HCT116 (cell line): Measurements from ENCODE around the gene SH3YL1. TPM values are rescaled to one million over a fixed set of nuclear protein-coding genes. Genes with fewer than 3 reads are reported as not detected.

Experiments
- ATAC-seq: fragments of 200-7000 bp; cut with Tn5 transposase; 2 replicates; pipeline ENCODE4 v1.9.1; 2020; ENCODE audit warnings: mild to moderate bottlenecking, moderate library complexity
- BruUV-seq: library from RNA; stranded (reverse); fragments of 400-500 nt; replicated peaks from 2 replicates; lab custom pipeline; 2021; lab: Mats Ljungman, UMichigan
- CTCF ChIA-PET: fragments of 300-600 bp; sonication (Branson Sonifier 250); formaldehyde crosslinking; loops from one replicate; lab custom pipeline; 2021; ENCODE audit warnings: antibody characterized with exemption; lab: Charles Lee
- POLR2A ChIA-PET: fragments of 300-600, 350-600 bp; sonication (Branson Sonifier 250); formaldehyde crosslinking; loops from one replicate; lab custom pipeline; 2021; ENCODE audit warnings: antibody characterized with exemption; lab: Charles Lee
- RAD21 ChIA-PET, 2 experiments: fragments of 300-600 bp; sonication (Branson Sonifier 250); formaldehyde crosslinking; loops; one replicate each; lab custom pipeline; 2023; ENCODE audit warnings: low total read pairs in 2 of 2; ENCODE audit not compliant: uncharacterized antibody in 2 of 2, unreplicated experiment in 2 of 2, low non-redundant PET in 1 of 2; lab: Charles Lee
- DNase-seq: peaks from one replicate; pipeline ENCODE4 v3.0.0-alpha.2; 2010; ENCODE audit warnings: low read depth, low spot score
- H2AFZ ChIP-seq: fragments of 200-600 bp; shearing (Covaris generic), sonication (generic); 2 replicates; pipeline ENCODE4 v1.6.1; 2017; ENCODE audit warnings: low read depth, mixed run types, mixed read lengths, antibody characterized with exemption, low read length; ENCODE audit not compliant: poor library complexity, severe bottlenecking
- H3K27ac ChIP-seq: 2 replicates; pipeline ENCODE4 v1.5.1; 2012; ENCODE audit warnings: low read depth, low read length
- H3K27me3 ChIP-seq: fragments of 200-600 bp; sonication (generic); 2 replicates; pipeline ENCODE4 v1.6.1; 2016; ENCODE audit warnings: mixed run types, low read length, mixed read lengths; ENCODE audit not compliant: insufficient read depth
- H3K36me3 ChIP-seq, 2 experiments: fragments of 200-500 bp in 1 of 2; fragments of 200-600 bp in 1 of 2; sonication (Bioruptor generic) in 1 of 2; sonication (generic) in 1 of 2; 2 replicates each; pipeline versions ENCODE4 v1.5.1 to v1.6.1; 2014 to 2016; ENCODE audit warnings: low read length in 2 of 2, inconsistent platforms in 1 of 2, mixed read lengths in 1 of 2, mixed run types in 1 of 2; ENCODE audit not compliant: insufficient read depth in 2 of 2, control insufficient read depth in 1 of 2
- H3K4me1 ChIP-seq, 2 experiments: fragments of 200-600 bp in 1 of 2; sonication (generic) in 1 of 2; 2 replicates each; pipeline versions ENCODE4 v1.5.1 to v1.6.1; 2012 to 2017; ENCODE audit warnings: low read length in 2 of 2, inconsistent platforms in 1 of 2, mild to moderate bottlenecking in 1 of 2, mixed read lengths in 1 of 2, mixed run types in 1 of 2, moderate library complexity in 1 of 2; ENCODE audit not compliant: insufficient read depth in 2 of 2, control insufficient read depth in 1 of 2
- H3K4me2 ChIP-seq: fragments of 200-600 bp; sonication (generic); 2 replicates; pipeline ENCODE4 v1.6.1; 2017; ENCODE audit warnings: mixed run types, low read length, mixed read lengths
- H3K4me3 ChIP-seq, 2 experiments: fragments of 200-600 bp in 1 of 2; sonication (generic) in 1 of 2; replicated peaks in 1 of 2; 2 replicates each; pipeline ENCODE4 v1.5.1; 2011 to 2016; ENCODE audit warnings: low read length in 2 of 2, control low read depth in 1 of 2, low read depth in 1 of 2, mild to moderate bottlenecking in 1 of 2, mixed read lengths in 1 of 2, mixed run types in 1 of 2
- H3K79me2 ChIP-seq: fragments of 200-600 bp; sonication (generic); 2 replicates; pipeline ENCODE4 v1.6.1; 2017; ENCODE audit warnings: mild to moderate bottlenecking, mixed run types, low read length, moderate library complexity, mixed read lengths; ENCODE audit not compliant: insufficient read depth
- H3K9ac ChIP-seq: fragments of 200-600 bp; sonication (generic); 2 replicates; pipeline ENCODE4 v1.6.1; 2016; ENCODE audit warnings: low read length, mixed read lengths
- H3K9me2 ChIP-seq: fragments of 200-600 bp; sonication (generic), shearing (Covaris generic); 2 replicates; pipeline ENCODE4 v1.6.1; 2017; ENCODE audit warnings: mixed run types, mild to moderate bottlenecking, moderate library complexity; ENCODE audit not compliant: insufficient read depth
- H3K9me3 ChIP-seq, 2 experiments: fragments of 200-500 bp in 1 of 2; fragments of 200-600 bp in 1 of 2; sonication (Bioruptor generic) in 1 of 2; sonication (generic) in 1 of 2; 2 replicates each; pipeline ENCODE4 v1.6.1; 2014 to 2017; ENCODE audit warnings: low read length in 2 of 2, mixed read lengths in 2 of 2, inconsistent platforms in 1 of 2, low read depth in 1 of 2, mild to moderate bottlenecking in 1 of 2, mixed run types in 1 of 2, moderate library complexity in 1 of 2; ENCODE audit not compliant: control insufficient read depth in 1 of 2, insufficient read depth in 1 of 2
- H4K20me1 ChIP-seq: fragments of 200-600 bp; sonication (generic), shearing (Covaris generic); 2 replicates; pipeline ENCODE4 v1.6.1; 2017; ENCODE audit warnings: mixed run types, mild to moderate bottlenecking, moderate library complexity; ENCODE audit not compliant: insufficient read depth
- CBX3 ChIP-seq: IDR thresholded peaks from 2 replicates; pipeline ENCODE4 v1.6.1; 2012; ENCODE audit warnings: low read depth
- CEBPB ChIP-seq: IDR thresholded peaks from 2 replicates; pipeline ENCODE4 v1.6.1; 2012; ENCODE audit warnings: low read depth
- EGR1 ChIP-seq: IDR thresholded peaks from 2 replicates; pipeline ENCODE4 v1.6.1; 2012; ENCODE audit warnings: low read depth
- ELF1 ChIP-seq: IDR thresholded peaks from 2 replicates; pipeline ENCODE4 v1.6.1; 2012; ENCODE audit warnings: low read depth, borderline replicate concordance
- EZH2 ChIP-seq: fragments of 200-600 bp; sonication (generic); IDR thresholded peaks from 2 replicates; pipeline ENCODE4 v1.6.1; 2017; ENCODE audit warnings: antibody characterized with exemption, mixed run types
- EZH2phosphoT487 ChIP-seq: fragments of 200-600 bp; IDR thresholded peaks from 2 replicates; pipeline ENCODE4 v1.6.1; 2018; ENCODE audit warnings: antibody characterized with exemption, borderline replicate concordance
- FOSL1 ChIP-seq: IDR thresholded peaks from 2 replicates; pipeline ENCODE4 v1.6.1; 2012; ENCODE audit warnings: low read depth
- JUND ChIP-seq: IDR thresholded peaks from 2 replicates; pipeline ENCODE4 v1.6.1; 2012
- POLR2A ChIP-seq: IDR thresholded peaks from 2 replicates; pipeline ENCODE4 v1.7.0; 2011; ENCODE audit warnings: borderline replicate concordance; ENCODE audit not compliant: insufficient read depth, insufficient read length; ENCODE audit errors: extremely low read depth
- SP1 ChIP-seq: IDR thresholded peaks from 2 replicates; pipeline ENCODE4 v1.6.1; 2012; ENCODE audit warnings: low read depth
- TCF7L2 ChIP-seq: IDR thresholded peaks from 2 replicates; pipeline ENCODE4 v1.7.0; 2011; ENCODE audit warnings: borderline replicate concordance, inconsistent platforms; ENCODE audit not compliant: insufficient read depth, insufficient read length; ENCODE audit errors: extremely low read depth
- YY1 ChIP-seq: IDR thresholded peaks from 2 replicates; pipeline ENCODE4 v1.6.1; 2011; ENCODE audit warnings: low read length, low read depth, moderate library complexity, mild to moderate bottlenecking; ENCODE audit not compliant: insufficient replicate concordance; ENCODE audit errors: extremely low read depth
- ZFX ChIP-seq: fragments of 450-650 bp; IDR thresholded peaks from 2 replicates; pipeline ENCODE4 v1.6.1; 2017
- ZNF274 ChIP-seq: fragments of 200-500 bp; sonication (Bioruptor generic); IDR thresholded peaks from 2 replicates; pipeline ENCODE4 v1.6.1; 2014; ENCODE audit warnings: mild to moderate bottlenecking, low read depth, low read length, inconsistent platforms
- intact Hi-C: fragments of 100-400 bp; cut with micrococcal nuclease; formaldehyde crosslinking; loops from 2 replicates; pipeline ENCODE4 v1.10.0; 2022
- total RNA-seq: library from RNA; stranded (reverse); gene quantifications from one replicate; pipeline ENCODE4 v1.2.1, GENCODE V29; 2021; ENCODE audit not compliant: unreplicated experiment
- TF ChIP-seq, protein P1 (sequence below): IDR thresholded peaks from 2 replicates; pipeline ENCODE4 v1.6.1; 2011; ENCODE audit warnings: mild to moderate bottlenecking, low read length, moderate library complexity; ENCODE audit not compliant: insufficient replicate concordance; ENCODE audit errors: extremely low read depth
- TF ChIP-seq, protein P2 (sequence below): IDR thresholded peaks from 2 replicates; pipeline ENCODE4 v1.6.1; 2012; ENCODE audit warnings: low read depth

The SH3YL1 gene
- total RNA-seq, 1 experiment from 2014 or later, result 32.8 TPM

DNA sequence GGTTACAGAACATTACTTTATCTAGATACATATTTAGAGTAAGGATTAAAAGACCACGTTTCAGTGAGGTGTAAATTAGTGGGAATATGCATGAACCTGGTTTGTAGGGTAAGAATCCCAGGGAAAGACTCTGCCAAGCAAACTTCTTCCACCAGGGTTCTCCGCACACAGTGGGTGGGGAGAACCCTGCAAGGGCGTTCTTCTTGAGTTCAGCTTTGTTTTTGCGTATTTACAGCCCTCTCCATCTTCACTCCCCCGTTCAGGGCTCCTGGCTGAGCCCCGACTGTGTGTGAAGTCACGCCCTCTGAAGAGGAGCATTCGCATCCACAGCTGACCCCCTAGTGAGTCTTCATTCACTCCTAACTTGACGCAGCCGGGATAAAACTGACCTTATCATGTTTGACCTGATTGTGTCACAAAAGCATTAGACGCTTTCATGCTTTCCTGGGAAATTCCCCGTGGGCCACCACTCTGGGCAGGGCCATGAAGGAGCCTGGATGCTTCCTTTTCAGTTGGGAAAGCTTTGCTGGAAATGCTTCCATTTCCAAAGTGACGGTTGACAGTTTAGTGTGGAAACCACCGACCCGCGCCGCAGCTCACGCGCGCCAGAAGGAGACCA is 23.1 kb upstream of the SH3YL1 start:
- Histone ChIP-seq H3K9me2 (no peaks in the 10 kb centered on the region), H3K9ac (no peak overlapping the region), H3K27me3 (no peaks in the 10 kb centered on the region), H3K4me3 (no peak overlapping the region), H3K36me3 (peaks cover 3 to 6% of the 10 kb centered on the region in 2 experiments; a peak in 1 of 4 replicates), H3K79me2 (0 out of 2 replicates have a peak, but pooled peaks cover 3% of the 10 kb centered on the region), H2AFZ (no peak overlapping the region)
- POLR2A ChIA-PET, result no interaction called here
- RAD21 ChIA-PET, result no interaction called here
- ATAC-seq, result no peak
- TF ChIP-seq, protein P1, sequence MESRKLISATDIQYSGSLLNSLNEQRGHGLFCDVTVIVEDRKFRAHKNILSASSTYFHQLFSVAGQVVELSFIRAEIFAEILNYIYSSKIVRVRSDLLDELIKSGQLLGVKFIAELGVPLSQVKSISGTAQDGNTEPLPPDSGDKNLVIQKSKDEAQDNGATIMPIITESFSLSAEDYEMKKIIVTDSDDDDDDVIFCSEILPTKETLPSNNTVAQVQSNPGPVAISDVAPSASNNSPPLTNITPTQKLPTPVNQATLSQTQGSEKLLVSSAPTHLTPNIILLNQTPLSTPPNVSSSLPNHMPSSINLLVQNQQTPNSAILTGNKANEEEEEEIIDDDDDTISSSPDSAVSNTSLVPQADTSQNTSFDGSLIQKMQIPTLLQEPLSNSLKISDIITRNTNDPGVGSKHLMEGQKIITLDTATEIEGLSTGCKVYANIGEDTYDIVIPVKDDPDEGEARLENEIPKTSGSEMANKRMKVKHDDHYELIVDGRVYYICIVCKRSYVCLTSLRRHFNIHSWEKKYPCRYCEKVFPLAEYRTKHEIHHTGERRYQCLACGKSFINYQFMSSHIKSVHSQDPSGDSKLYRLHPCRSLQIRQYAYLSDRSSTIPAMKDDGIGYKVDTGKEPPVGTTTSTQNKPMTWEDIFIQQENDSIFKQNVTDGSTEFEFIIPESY, result no peak
- no peak for TF ChIP-seq EGR1
- TF ChIP-seq ZFX, result no peak
- TF ChIP-seq, all 23 proteins: peak for 0
- intact Hi-C loops, result no loop called here
- Histone ChIP-seq H3K4me1 (no peaks in the 10 kb centered on the region), H4K20me1 (no peaks in the 10 kb centered on the region), H3K4me2 (no peak overlapping the region), H3K9me3 (no peaks in the 10 kb centered on the region), H3K27ac (no peak overlapping the region)
- BruUV-seq, result no TSS peak
- no peak for DNase-seq
- CTCF ChIA-PET, result no interaction called here

DNA sequence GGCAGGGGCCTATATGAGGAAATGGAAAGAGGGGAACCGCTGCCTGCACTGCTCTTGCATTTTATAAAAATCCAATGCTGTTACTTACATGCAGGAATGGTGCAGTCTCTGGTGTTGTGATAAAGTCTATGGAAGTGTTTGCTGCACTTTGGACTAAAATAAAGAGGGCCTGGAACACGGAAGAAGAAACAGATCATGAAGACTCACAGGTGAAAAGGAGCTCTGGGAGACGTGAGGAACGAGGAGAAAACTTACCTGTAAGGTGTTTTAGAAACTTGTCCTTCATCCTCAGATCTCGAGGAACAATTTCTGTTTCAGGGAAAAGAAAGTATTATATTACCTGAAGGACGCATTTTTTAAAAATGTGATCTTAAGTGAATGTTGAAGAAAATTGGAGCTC is 22.2 kb upstream of the SH3YL1 start:
- CTCF ChIA-PET, result no interaction called here
- H3K27ac ChIP-seq, result no peak overlapping the region
- H4K20me1 ChIP-seq, result no peaks in the 10 kb centered on the region
- 0 out of 2 replicates have a peak, but pooled peaks cover 3% of the 10 kb centered on the region for H3K79me2 ChIP-seq
- no peak overlapping the region for H3K4me3 ChIP-seq
- no peaks in the 10 kb centered on the region for H3K27me3 ChIP-seq
- no TSS peak for BruUV-seq
- peaks cover 3 to 8% of the 10 kb centered on the region in 2 experiments; a peak in 1 of 4 replicates for H3K36me3 ChIP-seq
- no peak overlapping the region for H3K9ac ChIP-seq
- no peaks in the 10 kb centered on the region for H3K9me2 ChIP-seq
- no peak overlapping the region for H2AFZ ChIP-seq
- H3K4me1 ChIP-seq, result no peaks in the 10 kb centered on the region
- intact Hi-C loops, result no loop called here
- POLR2A ChIA-PET, result no interaction called here
- RAD21 ChIA-PET, result no interaction called here
- no peak for TF ChIP-seq CBX3
- no peak for TF ChIP-seq EZH2
- TF ChIP-seq, protein P2, sequence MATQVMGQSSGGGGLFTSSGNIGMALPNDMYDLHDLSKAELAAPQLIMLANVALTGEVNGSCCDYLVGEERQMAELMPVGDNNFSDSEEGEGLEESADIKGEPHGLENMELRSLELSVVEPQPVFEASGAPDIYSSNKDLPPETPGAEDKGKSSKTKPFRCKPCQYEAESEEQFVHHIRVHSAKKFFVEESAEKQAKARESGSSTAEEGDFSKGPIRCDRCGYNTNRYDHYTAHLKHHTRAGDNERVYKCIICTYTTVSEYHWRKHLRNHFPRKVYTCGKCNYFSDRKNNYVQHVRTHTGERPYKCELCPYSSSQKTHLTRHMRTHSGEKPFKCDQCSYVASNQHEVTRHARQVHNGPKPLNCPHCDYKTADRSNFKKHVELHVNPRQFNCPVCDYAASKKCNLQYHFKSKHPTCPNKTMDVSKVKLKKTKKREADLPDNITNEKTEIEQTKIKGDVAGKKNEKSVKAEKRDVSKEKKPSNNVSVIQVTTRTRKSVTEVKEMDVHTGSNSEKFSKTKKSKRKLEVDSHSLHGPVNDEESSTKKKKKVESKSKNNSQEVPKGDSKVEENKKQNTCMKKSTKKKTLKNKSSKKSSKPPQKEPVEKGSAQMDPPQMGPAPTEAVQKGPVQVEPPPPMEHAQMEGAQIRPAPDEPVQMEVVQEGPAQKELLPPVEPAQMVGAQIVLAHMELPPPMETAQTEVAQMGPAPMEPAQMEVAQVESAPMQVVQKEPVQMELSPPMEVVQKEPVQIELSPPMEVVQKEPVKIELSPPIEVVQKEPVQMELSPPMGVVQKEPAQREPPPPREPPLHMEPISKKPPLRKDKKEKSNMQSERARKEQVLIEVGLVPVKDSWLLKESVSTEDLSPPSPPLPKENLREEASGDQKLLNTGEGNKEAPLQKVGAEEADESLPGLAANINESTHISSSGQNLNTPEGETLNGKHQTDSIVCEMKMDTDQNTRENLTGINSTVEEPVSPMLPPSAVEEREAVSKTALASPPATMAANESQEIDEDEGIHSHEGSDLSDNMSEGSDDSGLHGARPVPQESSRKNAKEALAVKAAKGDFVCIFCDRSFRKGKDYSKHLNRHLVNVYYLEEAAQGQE, result no peak
- TF ChIP-seq JUND, result no peak
- TF ChIP-seq ELF1, result no peak
- TF ChIP-seq TCF7L2, result no peak
- no peak for TF ChIP-seq YY1
- TF ChIP-seq EZH2phosphoT487, result no peak
- TF ChIP-seq FOSL1, result no peak
- TF ChIP-seq ZNF274, result no peak
- TF ChIP-seq POLR2A, result no peak
- no peak for TF ChIP-seq SP1
- no peak for TF ChIP-seq CEBPB
- H3K9me3 ChIP-seq, result no peaks in the 10 kb centered on the region
- no peak overlapping the region for H3K4me2 ChIP-seq
- no peak for DNase-seq
- no peak for ATAC-seq
